Measurements from ENCODE around the gene BCAM.

BCAM gene

GRCh38 chr19:44865196-44865767 is 56.4 kb downstream of the BCAM start:
- Histone ChIP-seq H3K36me3 (ENCODE audit: insufficient read depth, low read length) (no peaks in the 10 kb centered on the region), H3K4me3 (ENCODE audit: low read depth, low read length, poor library complexity, severe bottlenecking) (no peak overlapping the region), H3K9ac (ENCODE audit: low read length) (no peak overlapping the region), H3K9me2 (ENCODE audit: low read depth, low read length) (no peaks in the 10 kb centered on the region), H3K27ac (ENCODE audit: low read depth, low read length, poor library complexity, severe bottlenecking) (no peak overlapping the region), H3F3A (ENCODE audit: insufficient read depth, low read length) (no peaks in the 10 kb centered on the region), H3K4me1 (ENCODE audit: insufficient read depth, low read length, severe bottlenecking) (no peaks in the 10 kb centered on the region), H3K79me2 (ENCODE audit: insufficient read depth, low read length) (no peaks in the 10 kb centered on the region), H3K9me3 (ENCODE audit: low read length) (no peaks in the 10 kb centered on the region), H4K20me1 (ENCODE audit: insufficient read depth, low read length) (no peaks in the 10 kb centered on the region), H3K27me3 (ENCODE audit: insufficient read depth, low read length) (no peaks in the 10 kb centered on the region), H2AFZ (ENCODE audit: low read length) (no peak overlapping the region), H3K4me2 (ENCODE audit: low read length) (no peak overlapping the region)
- TF ChIP-seq CTCF (IDR thresholded peaks at IDR 0.05; ENCODE audit: low read length) (no peak), EZH2 (IDR thresholded peaks at IDR 0.05; ENCODE audit: borderline replicate concordance, low read length) (no peak)

GRCh38 chr19:44866664-44867063 is 57.8 kb downstream of the BCAM start:
- no peaks in the 10 kb centered on the region for H4K20me1 ChIP-seq (ENCODE audit: insufficient read depth, low read length)
- no peaks in the 10 kb centered on the region for H3K9me2 ChIP-seq (ENCODE audit: low read depth, low read length)
- no peak for TF ChIP-seq EZH2 (IDR thresholded peaks at IDR 0.05; ENCODE audit: borderline replicate concordance, low read length)
- no peak for TF ChIP-seq CTCF (IDR thresholded peaks at IDR 0.05; ENCODE audit: low read length)
- H3K4me1 ChIP-seq (ENCODE audit: insufficient read depth, low read length, severe bottlenecking), result no peaks in the 10 kb centered on the region
- H3K36me3 ChIP-seq (ENCODE audit: insufficient read depth, low read length), result no peaks in the 10 kb centered on the region
- no peaks in the 10 kb centered on the region for H3K79me2 ChIP-seq (ENCODE audit: insufficient read depth, low read length)
- H3K9ac ChIP-seq (ENCODE audit: low read length), result no peak overlapping the region
- H3K27ac ChIP-seq (ENCODE audit: low read depth, low read length, poor library complexity, severe bottlenecking), result no peak overlapping the region
- no peaks in the 10 kb centered on the region for H3F3A ChIP-seq (ENCODE audit: insufficient read depth, low read length)
- H3K27me3 ChIP-seq (ENCODE audit: insufficient read depth, low read length), result no peaks in the 10 kb centered on the region
- H2AFZ ChIP-seq (ENCODE audit: low read length), result no peak overlapping the region
- H3K4me3 ChIP-seq (ENCODE audit: low read depth, low read length, poor library complexity, severe bottlenecking), result no peak overlapping the region
- H3K4me2 ChIP-seq (ENCODE audit: low read length), result no peak overlapping the region
- H3K9me3 ChIP-seq (ENCODE audit: low read length), result no peaks in the 10 kb centered on the region

- Histone ChIP-seq H2AFZ (ENCODE audit: low read length) (no peak overlapping the region), H3K27ac (ENCODE audit: low read depth, low read length, poor library complexity, severe bottlenecking) (no peak overlapping the region), H3K4me1 (ENCODE audit: insufficient read depth, low read length, severe bottlenecking) (no peaks in the 10 kb centered on the region), H4K20me1 (ENCODE audit: insufficient read depth, low read length) (no peaks in the 10 kb centered on the region), H3K9me3 (ENCODE audit: low read length) (no peaks in the 10 kb centered on the region), H3K4me2 (ENCODE audit: low read length) (no peak overlapping the region), H3K36me3 (ENCODE audit: insufficient read depth, low read length) (no peaks in the 10 kb centered on the region), H3K27me3 (ENCODE audit: insufficient read depth, low read length) (no peaks in the 10 kb centered on the region), H3K9ac (ENCODE audit: low read length) (no peak overlapping the region), H3K79me2 (ENCODE audit: insufficient read depth, low read length) (no peaks in the 10 kb centered on the region), H3F3A (ENCODE audit: insufficient read depth, low read length) (no peaks in the 10 kb centered on the region), H3K9me2 (ENCODE audit: low read depth, low read length) (no peaks in the 10 kb centered on the region), H3K4me3 (ENCODE audit: low read depth, low read length, poor library complexity, severe bottlenecking) (no peak overlapping the region)
- TF ChIP-seq CTCF (IDR thresholded peaks at IDR 0.05; ENCODE audit: low read length) (no peak), EZH2 (IDR thresholded peaks at IDR 0.05; ENCODE audit: borderline replicate concordance, low read length) (no peak)
Observed at GRCh38 chr19:44867578-44867977, 58.7 kb downstream of the BCAM start.
